ENCODE measurements around the gene SORCS2. TPM values are rescaled to one million over a fixed set of nuclear protein-coding genes. Genes with fewer than 3 reads are reported as not detected.

SORCS2 gene
- total RNA-seq, 1 donor from 2014 or later, result 13.8 TPM

DNA sequence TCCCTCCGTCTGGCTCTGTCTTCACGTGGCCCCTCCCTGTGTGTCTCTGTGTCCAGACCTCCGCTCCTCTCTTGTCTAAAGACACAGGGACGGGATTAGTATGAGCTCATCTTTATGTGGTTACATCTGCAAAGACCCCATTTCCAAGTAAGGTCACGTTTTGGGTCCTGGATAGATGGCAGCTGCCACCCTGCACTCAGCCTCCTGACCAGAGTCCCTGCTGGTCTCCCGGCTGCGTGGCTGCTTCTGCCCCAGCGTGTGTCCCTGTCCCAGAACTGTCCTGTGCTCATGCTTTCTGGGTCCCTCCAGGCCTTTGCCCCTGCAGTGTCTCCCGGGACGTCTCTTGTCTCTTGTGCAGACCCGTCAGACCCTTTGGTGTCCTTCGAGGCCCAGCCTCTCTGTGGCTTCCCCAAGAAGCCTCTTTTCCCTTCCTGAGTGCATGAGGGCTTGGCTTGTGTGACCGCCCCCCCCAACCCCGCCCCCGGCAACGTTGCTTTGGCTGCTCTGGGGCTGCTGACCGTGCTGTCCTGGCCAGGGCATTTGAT is 135.1 kb downstream of the SORCS2 start:
- Histone ChIP-seq H3K36me3 (ENCODE audit: insufficient read depth, low read length) (no peaks in the 10 kb centered on the region), H2AFZ (ENCODE audit: low read depth, low read length) (no peak overlapping the region), H3K9me3 (ENCODE audit: insufficient read depth, low read depth, low read length) (no peaks in the 10 kb centered on the region), H3K9ac (ENCODE audit: low read length) (no peak overlapping the region), H3K79me2 (ENCODE audit: insufficient read depth, low read length) (no peaks in the 10 kb centered on the region), H3K4me2 (ENCODE audit: low read length) (no peak overlapping the region), H3K4me1 (ENCODE audit: insufficient read depth, low read length) (peaks cover 39% of the 10 kb centered on the region), H3K27me3 (ENCODE audit: insufficient read depth, low read length) (no peaks in the 10 kb centered on the region), H3K4me3 (ENCODE audit: insufficient read depth, low read depth, low read length) (no peak overlapping the region), H4K20me1 (ENCODE audit: insufficient read depth, low read length) (peaks cover 9% of the 10 kb centered on the region), H3K27ac (ENCODE audit: low read depth, low read length) (no peak overlapping the region)
- H3K4me3 Mint-ChIP-seq (ENCODE audit: unreplicated experiment), result no peak overlapping the region
- H3K27me3 Mint-ChIP-seq (ENCODE audit: low read depth, unreplicated experiment), result peaks cover 26% of the 10 kb centered on the region
- H3K9me3 Mint-ChIP-seq (ENCODE audit: unreplicated experiment), result no peaks in the 10 kb centered on the region
- H3K36me3 Mint-ChIP-seq (ENCODE audit: low read depth, unreplicated experiment), result peaks cover 3% of the 10 kb centered on the region
- DNase-seq (ENCODE audit: low read depth) (no peak), FAIRE-seq (no peak)
- TF ChIP-seq, protein P1, sequence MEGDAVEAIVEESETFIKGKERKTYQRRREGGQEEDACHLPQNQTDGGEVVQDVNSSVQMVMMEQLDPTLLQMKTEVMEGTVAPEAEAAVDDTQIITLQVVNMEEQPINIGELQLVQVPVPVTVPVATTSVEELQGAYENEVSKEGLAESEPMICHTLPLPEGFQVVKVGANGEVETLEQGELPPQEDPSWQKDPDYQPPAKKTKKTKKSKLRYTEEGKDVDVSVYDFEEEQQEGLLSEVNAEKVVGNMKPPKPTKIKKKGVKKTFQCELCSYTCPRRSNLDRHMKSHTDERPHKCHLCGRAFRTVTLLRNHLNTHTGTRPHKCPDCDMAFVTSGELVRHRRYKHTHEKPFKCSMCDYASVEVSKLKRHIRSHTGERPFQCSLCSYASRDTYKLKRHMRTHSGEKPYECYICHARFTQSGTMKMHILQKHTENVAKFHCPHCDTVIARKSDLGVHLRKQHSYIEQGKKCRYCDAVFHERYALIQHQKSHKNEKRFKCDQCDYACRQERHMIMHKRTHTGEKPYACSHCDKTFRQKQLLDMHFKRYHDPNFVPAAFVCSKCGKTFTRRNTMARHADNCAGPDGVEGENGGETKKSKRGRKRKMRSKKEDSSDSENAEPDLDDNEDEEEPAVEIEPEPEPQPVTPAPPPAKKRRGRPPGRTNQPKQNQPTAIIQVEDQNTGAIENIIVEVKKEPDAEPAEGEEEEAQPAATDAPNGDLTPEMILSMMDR (IDR thresholded peaks at IDR 0.05; ENCODE audit: insufficient read depth, low read depth, low read length), result no peak
- TF ChIP-seq EZH2 (IDR thresholded peaks at IDR 0.05; ENCODE audit: insufficient read depth, low read length), result no peak
- no peak overlapping the region for H3K27ac Mint-ChIP-seq (ENCODE audit: unreplicated experiment)
- peaks cover 34% of the 10 kb centered on the region for H3K4me1 Mint-ChIP-seq (ENCODE audit: low read depth, unreplicated experiment)

DNA sequence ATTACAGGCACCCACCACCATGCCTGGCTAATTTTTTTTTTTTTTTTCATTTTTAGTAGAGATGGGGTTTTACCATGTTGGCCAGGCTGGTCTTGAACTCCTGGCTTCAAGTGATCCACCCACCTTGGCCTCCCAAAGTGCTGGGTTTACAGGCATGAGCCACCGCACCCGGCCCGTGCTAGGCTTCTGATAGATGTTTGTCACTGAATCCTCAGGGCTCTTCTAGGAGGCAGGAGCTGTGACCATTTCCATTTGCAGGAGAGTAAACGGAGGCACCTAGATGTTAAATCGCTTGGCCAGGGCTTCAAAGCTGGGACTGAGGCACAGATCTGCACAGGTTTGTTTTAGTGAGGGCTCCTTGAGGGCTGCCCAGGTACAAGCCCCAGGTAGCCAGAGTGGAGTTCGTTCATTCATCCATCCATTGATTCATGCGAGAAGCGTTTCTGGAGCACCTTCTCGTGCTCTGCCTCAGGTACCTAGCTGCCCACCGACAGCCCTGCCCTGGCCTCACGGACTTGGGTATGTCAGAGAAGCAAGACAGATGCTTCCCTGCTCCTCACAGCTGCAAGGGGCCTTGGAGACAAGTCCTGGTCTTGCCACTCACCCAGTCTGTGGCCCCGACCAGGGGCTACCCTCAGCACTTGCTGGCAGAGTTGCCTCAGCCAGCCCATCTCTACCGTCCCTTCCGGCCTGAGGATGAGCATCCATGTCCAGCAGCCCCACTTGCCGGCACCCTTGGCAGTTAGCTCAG is 136.0 kb downstream of the SORCS2 start:
- H3K27me3 Mint-ChIP-seq (ENCODE audit: low read depth, unreplicated experiment), result peaks cover 26% of the 10 kb centered on the region
- H3K4me3 ChIP-seq (ENCODE audit: insufficient read depth, low read depth, low read length), result no peak overlapping the region
- H3K27ac ChIP-seq (ENCODE audit: low read depth, low read length), result peak overlapping the region; percentile 37
- peak overlapping the region; percentile 51 for H3K4me2 ChIP-seq (ENCODE audit: low read length)
- TF ChIP-seq EZH2 (IDR thresholded peaks at IDR 0.05; ENCODE audit: insufficient read depth, low read length), result no peak
- TF ChIP-seq, protein P1 (IDR thresholded peaks at IDR 0.05; ENCODE audit: insufficient read depth, low read depth, low read length), result no peak
- no peak overlapping the region for H2AFZ ChIP-seq (ENCODE audit: low read depth, low read length)
- H4K20me1 ChIP-seq (ENCODE audit: insufficient read depth, low read length), result peaks cover 10% of the 10 kb centered on the region
- H3K9ac ChIP-seq (ENCODE audit: low read length), result peak overlapping the region; percentile 14
- no peak overlapping the region for H3K4me3 Mint-ChIP-seq (ENCODE audit: unreplicated experiment)
- peaks cover 44% of the 10 kb centered on the region for H3K4me1 ChIP-seq (ENCODE audit: insufficient read depth, low read length)
- H3K9me3 Mint-ChIP-seq (ENCODE audit: unreplicated experiment), result no peaks in the 10 kb centered on the region
- no peaks in the 10 kb centered on the region for H3K79me2 ChIP-seq (ENCODE audit: insufficient read depth, low read length)
- H3K4me1 Mint-ChIP-seq (ENCODE audit: low read depth, unreplicated experiment), result peaks cover 36% of the 10 kb centered on the region
- no peaks in the 10 kb centered on the region for H3K27me3 ChIP-seq (ENCODE audit: insufficient read depth, low read length)
- H3K9me3 ChIP-seq (ENCODE audit: insufficient read depth, low read depth, low read length), result no peaks in the 10 kb centered on the region
- peaks cover 3% of the 10 kb centered on the region for H3K36me3 Mint-ChIP-seq (ENCODE audit: low read depth, unreplicated experiment)
- H3K27ac Mint-ChIP-seq (ENCODE audit: unreplicated experiment), result no peak overlapping the region
- FAIRE-seq (no peak), DNase-seq (ENCODE audit: low read depth) (no peak)
- no peaks in the 10 kb centered on the region for H3K36me3 ChIP-seq (ENCODE audit: insufficient read depth, low read length)

Data from astrocyte (in vitro differentiated cells and primary cell).